Measurements from ENCODE around the gene SPAAR. TPM values are rescaled to one million over a fixed set of nuclear protein-coding genes. Genes with fewer than 3 reads are reported as not detected.
A peak's percentile ranks its signal among the peaks of the same experiment; 100 is the strongest.

The SPAAR gene
- total RNA-seq, 1 experiment from 2014 or later: 0.72 TPM

DNA sequence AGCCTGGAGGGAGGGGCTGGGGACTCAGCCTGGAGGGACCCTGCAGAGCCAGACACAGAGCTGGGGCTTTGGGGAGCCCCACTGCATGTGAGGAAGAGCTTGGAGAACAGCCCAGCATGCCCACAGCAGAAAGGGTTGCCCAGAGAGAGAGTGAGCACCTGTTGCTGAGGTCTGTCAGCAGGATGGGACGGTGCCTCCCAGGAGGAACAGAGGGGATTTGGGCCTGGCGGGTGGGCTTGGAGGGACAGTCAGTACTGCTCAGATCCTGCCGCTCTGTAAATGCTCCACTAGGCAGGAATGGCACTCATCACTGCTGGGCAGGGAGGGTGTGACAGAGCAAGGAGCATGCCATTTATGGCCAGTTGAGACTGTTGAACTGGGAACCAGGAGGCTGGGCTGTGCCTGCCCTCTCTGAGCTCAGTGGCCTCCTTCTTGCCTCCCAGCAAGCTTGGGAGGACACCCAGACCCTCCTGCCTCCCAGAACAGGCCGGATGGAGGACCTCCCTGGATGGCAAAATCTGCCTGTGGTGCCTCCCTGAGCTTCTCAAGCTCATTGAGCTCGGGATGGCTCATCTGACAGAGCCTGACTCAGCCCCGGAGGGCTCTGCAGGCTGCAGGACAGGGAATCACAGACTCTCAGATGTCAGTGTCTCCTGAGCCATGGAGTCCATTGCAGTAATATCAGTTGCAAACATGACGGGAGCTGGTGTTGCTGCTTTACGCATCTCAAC, 4.1 kb upstream of the SPAAR start:
- intact Hi-C loops (cut with micrococcal nuclease): loop anchor here (10.0 kb wide), 1 partner anchor 250 kb away; the partner anchor contains the start of genes CCDC107, RMRP and SIT1
- POLR2A ChIA-PET: interaction anchor here (0.6 to 4.8 kb wide), 16 partner anchors 8 to 809 kb away, joined by 3 to 55 read pairs (median 5); partner anchors contain the start of genes CCDC107, CREB3, GBA2 and HINT2

DNA sequence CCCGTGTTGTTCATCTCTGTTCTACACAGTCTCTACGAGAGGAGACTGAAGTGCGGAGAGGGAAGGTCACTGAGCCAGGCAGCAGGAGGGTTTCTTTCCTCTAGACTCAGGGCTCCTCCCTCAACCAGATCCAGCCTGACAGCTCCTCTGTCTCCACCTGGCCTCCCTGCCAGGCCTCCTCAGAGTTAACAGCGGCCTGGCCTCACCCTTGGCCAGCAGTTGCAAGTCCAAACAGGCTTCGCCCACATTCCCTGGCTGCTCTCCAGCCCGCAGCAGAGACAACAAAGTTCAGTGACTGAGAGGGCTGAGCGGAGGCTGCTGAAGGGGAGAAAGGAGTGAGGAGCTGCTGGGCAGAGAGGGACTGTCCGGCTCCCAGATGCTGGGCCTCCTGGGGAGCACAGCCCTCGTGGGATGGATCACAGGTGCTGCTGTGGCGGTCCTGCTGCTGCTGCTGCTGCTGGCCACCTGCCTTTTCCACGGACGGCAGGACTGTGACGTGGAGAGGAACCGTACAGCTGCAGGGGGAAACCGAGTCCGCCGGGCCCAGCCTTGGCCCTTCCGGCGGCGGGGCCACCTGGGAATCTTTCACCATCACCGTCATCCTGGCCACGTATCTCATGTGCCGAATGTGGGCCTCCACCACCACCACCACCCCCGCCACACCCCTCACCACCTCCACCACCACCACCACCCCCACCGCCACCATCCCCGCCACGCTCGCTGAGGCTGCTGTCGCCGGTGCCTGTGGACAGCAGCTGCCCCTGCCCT, 3.2 kb upstream of the SPAAR start, which contains the start of gene HRCT1:
HRCT1 (plus strand) TSS at position 291 of the 768 bp plus-strand sequence; CDS start at position 377, 86 bp downstream.
- Mint-ChIP-seq H3K4me3 (ENCODE audit: unreplicated experiment) (peak within 1 kb of the TSS; percentile 78), H3K27ac (ENCODE audit: low read depth, unreplicated experiment) (peak within 1 kb of the TSS; percentile 76), H3K36me3 (ENCODE audit: insufficient read depth, unreplicated experiment) (no peaks in the 10 kb centered on the region), H3K9me3 (ENCODE audit: unreplicated experiment) (no peaks in the 10 kb centered on the region), H3K4me1 (ENCODE audit: insufficient read depth, unreplicated experiment) (peaks cover 46% of the 10 kb centered on the region), H3K27me3 (ENCODE audit: insufficient read depth, unreplicated experiment) (no peaks in the 10 kb centered on the region)
- BruUV-seq (replicated peaks): no TSS peak
- ChIA-PET POLR2A (interaction anchor here (0.6 to 4.8 kb wide), 23 partner anchors 9 to 810 kb away, joined by 3 to 55 read pairs (median 5); partner anchors contain the start of genes CCDC107, CLTA, CREB3 and GBA2), CTCF (interaction anchor here (0.6 to 7.8 kb wide), 10 partner anchors 9 to 285 kb away, joined by 3 to 88 read pairs (median 4); no protein-coding TSS in a partner anchor)
- intact Hi-C loops (cut with micrococcal nuclease): loop anchor here (2.0 to 10.0 kb wide), 2 partner anchors 115 to 251 kb away; partner anchors contain the start of genes CCDC107, NPR2, RMRP and SIT1
- DNase-seq (ENCODE audit: unreplicated experiment): peak; percentile 99
- TF ChIP-seq, protein P1, sequence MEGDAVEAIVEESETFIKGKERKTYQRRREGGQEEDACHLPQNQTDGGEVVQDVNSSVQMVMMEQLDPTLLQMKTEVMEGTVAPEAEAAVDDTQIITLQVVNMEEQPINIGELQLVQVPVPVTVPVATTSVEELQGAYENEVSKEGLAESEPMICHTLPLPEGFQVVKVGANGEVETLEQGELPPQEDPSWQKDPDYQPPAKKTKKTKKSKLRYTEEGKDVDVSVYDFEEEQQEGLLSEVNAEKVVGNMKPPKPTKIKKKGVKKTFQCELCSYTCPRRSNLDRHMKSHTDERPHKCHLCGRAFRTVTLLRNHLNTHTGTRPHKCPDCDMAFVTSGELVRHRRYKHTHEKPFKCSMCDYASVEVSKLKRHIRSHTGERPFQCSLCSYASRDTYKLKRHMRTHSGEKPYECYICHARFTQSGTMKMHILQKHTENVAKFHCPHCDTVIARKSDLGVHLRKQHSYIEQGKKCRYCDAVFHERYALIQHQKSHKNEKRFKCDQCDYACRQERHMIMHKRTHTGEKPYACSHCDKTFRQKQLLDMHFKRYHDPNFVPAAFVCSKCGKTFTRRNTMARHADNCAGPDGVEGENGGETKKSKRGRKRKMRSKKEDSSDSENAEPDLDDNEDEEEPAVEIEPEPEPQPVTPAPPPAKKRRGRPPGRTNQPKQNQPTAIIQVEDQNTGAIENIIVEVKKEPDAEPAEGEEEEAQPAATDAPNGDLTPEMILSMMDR (IDR thresholded peaks at IDR 0.05; ENCODE audit: unreplicated experiment): no peak

More for the DNA sequence above, 4.1 kb upstream of the SPAAR start:
- TF ChIP-seq, protein P1 (IDR thresholded peaks at IDR 0.05; ENCODE audit: unreplicated experiment): no peak
- H3K36me3 Mint-ChIP-seq (ENCODE audit: insufficient read depth, unreplicated experiment): no peaks in the 10 kb centered on the region
- CTCF ChIA-PET: interaction anchor here (0.6 to 7.8 kb wide), 10 partner anchors 8 to 286 kb away, joined by 3 to 88 read pairs (median 4); no protein-coding TSS in a partner anchor
- DNase-seq (ENCODE audit: unreplicated experiment): peak; percentile 72
- H3K27ac Mint-ChIP-seq (ENCODE audit: low read depth, unreplicated experiment): peak overlapping the region; percentile 76
- no peaks in the 10 kb centered on the region for H3K27me3 Mint-ChIP-seq (ENCODE audit: insufficient read depth, unreplicated experiment)
- no TSS peak for BruUV-seq (replicated peaks)
- peaks cover 38% of the 10 kb centered on the region for H3K4me1 Mint-ChIP-seq (ENCODE audit: insufficient read depth, unreplicated experiment)
- peak overlapping the region; percentile 78 for H3K4me3 Mint-ChIP-seq (ENCODE audit: unreplicated experiment)
- no peaks in the 10 kb centered on the region for H3K9me3 Mint-ChIP-seq (ENCODE audit: unreplicated experiment)

DNA sequence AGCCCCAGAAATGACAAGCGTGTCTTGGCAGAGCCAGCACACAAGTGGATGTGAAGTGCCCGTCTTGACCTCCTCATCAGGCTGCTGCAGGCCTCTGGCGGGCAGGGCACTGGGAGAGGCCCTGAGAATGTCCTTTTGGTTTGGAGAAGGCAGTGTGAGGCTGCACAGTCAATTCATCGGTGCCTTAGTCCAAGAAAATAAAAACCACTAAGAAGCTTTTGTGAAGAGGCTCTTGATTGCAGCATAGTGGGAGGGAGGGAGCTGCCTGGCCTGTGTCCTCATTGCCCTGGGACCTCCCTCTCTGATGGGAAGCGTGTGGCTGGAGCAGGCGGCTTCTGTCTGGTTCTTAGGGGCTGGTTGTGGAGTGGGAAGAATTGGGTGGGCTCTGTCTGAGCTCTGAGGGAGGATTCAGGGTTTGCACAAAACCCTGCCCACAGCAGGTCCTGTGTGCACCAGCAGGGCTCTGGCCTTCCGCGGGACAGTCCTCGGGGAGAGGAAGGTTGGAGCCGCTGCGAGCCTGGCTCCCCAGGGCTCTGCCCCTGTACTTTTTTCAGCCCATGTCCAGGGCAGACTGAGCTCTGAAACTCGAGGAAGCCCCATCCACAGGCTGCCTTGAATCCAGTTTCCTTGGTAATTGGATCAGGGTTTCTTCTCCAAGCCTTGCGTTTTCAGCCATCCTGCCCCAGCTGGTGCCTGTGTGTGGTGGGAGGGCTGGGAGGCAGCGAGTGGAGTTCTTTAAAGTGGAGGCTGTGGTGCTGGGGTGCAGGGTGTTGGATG, 2.2 kb upstream of the SPAAR start:
- TF ChIP-seq, protein P1 (IDR thresholded peaks at IDR 0.05; ENCODE audit: unreplicated experiment): no peak
- Mint-ChIP-seq H3K9me3 (ENCODE audit: unreplicated experiment) (no peaks in the 10 kb centered on the region), H3K4me1 (ENCODE audit: insufficient read depth, unreplicated experiment) (peaks cover 46% of the 10 kb centered on the region), H3K27ac (ENCODE audit: low read depth, unreplicated experiment) (peak overlapping the region; percentile 76), H3K27me3 (ENCODE audit: insufficient read depth, unreplicated experiment) (no peaks in the 10 kb centered on the region), H3K36me3 (ENCODE audit: insufficient read depth, unreplicated experiment) (no peaks in the 10 kb centered on the region), H3K4me3 (ENCODE audit: unreplicated experiment) (peak overlapping the region; percentile 78)
- POLR2A ChIA-PET: interaction anchor here (0.6 to 4.8 kb wide), 24 partner anchors 9 to 811 kb away, joined by 3 to 55 read pairs (median 5); partner anchors contain the start of genes CCDC107, CREB3, GBA2 and HINT2
- TSS peak; percentile 58 for BruUV-seq (replicated peaks)
- CTCF ChIA-PET: interaction anchor here (0.5 to 7.8 kb wide), 8 partner anchors 9 to 196 kb away, joined by 3 to 88 read pairs (median 4); no protein-coding TSS in a partner anchor
- DNase-seq (ENCODE audit: unreplicated experiment): peak; percentile 94
- intact Hi-C loops (cut with micrococcal nuclease): loop anchor here (2.0 to 10.0 kb wide), 2 partner anchors 116 to 252 kb away; partner anchors contain the start of genes CCDC107, NPR2, RMRP and SIT1
